HG03378 (cell line): Measurements from ENCODE around the gene KPNA1.
"Not testable (repeated sequence)": the region's sequence is repeated elsewhere in the genome, so short reads cannot be mapped to it uniquely, and the experiment has no call there.

Source experiments
- ATAC-seq: cut with Tn5 transposase; IDR thresholded peaks from one replicate; pipeline ENCODE4 v1.9.1; 2021; ENCODE audit warnings: mild to moderate bottlenecking, moderate library complexity; ENCODE audit not compliant: unreplicated experiment

Gene KPNA1

GRCh38 chr3:122481390-122481789 lies 33.3 kb downstream of the KPNA1 start:
- ATAC-seq = no peak

- no peak for ATAC-seq
These were observed 38.2 kb downstream of the KPNA1 start for GRCh38 chr3:122476532-122476931.

GRCh38 chr3:122475316-122475715 lies 39.4 kb downstream of the KPNA1 start:
- no peak for ATAC-seq

GRCh38 chr3:122469659-122470058 lies 45.1 kb downstream of the KPNA1 start:
- ATAC-seq = no peak

GRCh38 chr3:122468896-122469533 lies 45.7 kb downstream of the KPNA1 start:
- ATAC-seq = peak; percentile 58

- ATAC-seq = no peak
These were observed 48.0 kb downstream of the KPNA1 start for GRCh38 chr3:122466701-122467240.

GRCh38 chr3:122464659-122465058 lies 50.1 kb downstream of the KPNA1 start:
- ATAC-seq = no peak

GRCh38 chr3:122462406-122462805 lies 52.3 kb downstream of the KPNA1 start:
- ATAC-seq = no peak

- no peak for ATAC-seq
These were observed 52.9 kb downstream of the KPNA1 start for GRCh38 chr3:122461806-122462205.

GRCh38 chr3:122458992-122459391 lies 55.7 kb downstream of the KPNA1 start:
- no peak for ATAC-seq

GRCh38 chr3:122457706-122458105 lies 57.0 kb downstream of the KPNA1 start:
- ATAC-seq = no peak

GRCh38 chr3:122456074-122456473 lies 58.7 kb downstream of the KPNA1 start:
- ATAC-seq = no peak

GRCh38 chr3:122451371-122451770 lies 63.4 kb downstream of the KPNA1 start:
- ATAC-seq = no peak

GRCh38 chr3:122448218-122448617 lies 66.5 kb downstream of the KPNA1 start:
- ATAC-seq = not testable (repeated sequence)

GRCh38 chr3:122444491-122444887 lies 70.2 kb downstream of the KPNA1 start:
- not testable (repeated sequence) for ATAC-seq

GRCh38 chr3:122443762-122444490 lies 70.8 kb downstream of the KPNA1 start:
- not testable (repeated sequence) for ATAC-seq

GRCh38 chr3:122443090-122443489 lies 71.6 kb downstream of the KPNA1 start:
- ATAC-seq = no peak

- ATAC-seq = no peak
These were observed 78.8 kb downstream of the KPNA1 start for GRCh38 chr3:122435950-122436349.

GRCh38 chr3:122430371-122430770 lies 84.4 kb downstream of the KPNA1 start:
- no peak for ATAC-seq

- no peak for ATAC-seq
These were observed 86.8 kb downstream of the KPNA1 start for GRCh38 chr3:122427857-122428471.

GRCh38 chr3:122421836-122422235 lies 92.9 kb downstream of the KPNA1 start:
- ATAC-seq = no peak

- ATAC-seq = no peak
These were observed 93.6 kb downstream of the KPNA1 start for GRCh38 chr3:122421101-122421500.
